IPS-18a (cell line): ENCODE data around the gene TP53I13.

Experiments used
- H3K27ac ChIP-seq: one replicate; pipeline ENCODE4 v1.5.1; 2013; ENCODE audit warnings: low read length
- H3K27me3 ChIP-seq: one replicate; pipeline ENCODE4 v1.6.1; 2013; ENCODE audit warnings: mild to moderate bottlenecking, low read length; ENCODE audit not compliant: control insufficient read depth, insufficient read depth
- H3K36me3 ChIP-seq: one replicate; pipeline ENCODE4 v1.6.1; 2013; ENCODE audit warnings: low read depth, low read length; ENCODE audit not compliant: control insufficient read depth
- H3K4me1 ChIP-seq: one replicate; pipeline ENCODE4 v1.6.1; 2013; ENCODE audit warnings: low read depth, low read length; ENCODE audit not compliant: control insufficient read depth
- H3K4me3 ChIP-seq: one replicate; pipeline ENCODE4 v1.5.1; 2013; ENCODE audit warnings: low read length
- H3K9ac ChIP-seq: one replicate; pipeline ENCODE4 v1.6.1; 2013; ENCODE audit warnings: mild to moderate bottlenecking, low read length, moderate library complexity
- H3K9me3 ChIP-seq: one replicate; pipeline ENCODE4 v1.6.1; 2013; ENCODE audit warnings: low read depth, low read length; ENCODE audit not compliant: control insufficient read depth

TP53I13 gene

DNA sequence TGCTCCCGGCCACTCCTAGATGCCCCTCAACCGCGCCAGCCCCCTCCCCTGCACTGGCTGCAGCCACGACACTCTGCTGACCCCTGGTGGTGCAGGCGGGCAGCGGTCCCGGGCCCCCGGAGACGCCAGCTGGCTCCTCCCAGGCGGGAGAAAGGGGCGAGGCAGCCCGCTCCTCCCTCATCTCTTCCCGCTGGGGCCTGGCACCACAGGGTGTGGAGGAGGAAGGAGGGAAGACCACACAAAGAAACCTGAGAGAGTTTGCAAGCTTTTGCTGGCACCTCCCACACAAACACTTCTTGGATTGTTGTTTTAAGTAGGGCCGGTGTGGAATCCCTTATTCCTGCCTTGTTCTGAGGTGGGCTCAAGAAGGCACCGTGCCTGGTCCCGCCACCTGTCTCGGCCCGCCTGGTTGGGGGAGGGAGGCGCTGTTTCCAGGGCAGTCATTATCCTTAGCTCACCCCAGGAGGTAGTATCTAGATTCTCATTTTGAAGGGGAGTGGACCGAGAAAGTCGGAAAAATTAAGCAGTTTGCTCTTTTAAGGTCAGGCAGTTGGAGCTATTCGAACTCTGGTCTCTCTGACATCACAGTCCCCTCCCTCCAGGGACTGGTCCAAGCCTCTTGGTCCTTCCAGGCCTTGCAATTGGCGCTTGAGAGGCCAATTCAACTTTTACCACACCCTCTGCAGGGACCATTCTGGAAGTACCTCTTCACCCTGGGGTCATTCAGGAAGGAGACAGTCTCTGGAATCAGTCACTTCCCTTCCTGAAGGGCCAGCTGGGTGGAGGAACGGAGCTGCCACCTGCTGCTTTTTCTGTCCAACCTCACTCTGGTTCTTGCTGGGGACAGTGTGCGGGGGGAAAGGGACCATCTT is 23.5 kb downstream of the TP53I13 start:
- Histone ChIP-seq H3K4me3 (peak overlapping the region; percentile 82), H3K4me1 (peaks cover 42% of the 10 kb centered on the region), H3K9me3 (no peaks in the 10 kb centered on the region), H3K27me3 (peaks cover 8% of the 10 kb centered on the region), H3K27ac (no peak overlapping the region), H3K9ac (peak overlapping the region; percentile 67), H3K36me3 (no peaks in the 10 kb centered on the region)

DNA sequence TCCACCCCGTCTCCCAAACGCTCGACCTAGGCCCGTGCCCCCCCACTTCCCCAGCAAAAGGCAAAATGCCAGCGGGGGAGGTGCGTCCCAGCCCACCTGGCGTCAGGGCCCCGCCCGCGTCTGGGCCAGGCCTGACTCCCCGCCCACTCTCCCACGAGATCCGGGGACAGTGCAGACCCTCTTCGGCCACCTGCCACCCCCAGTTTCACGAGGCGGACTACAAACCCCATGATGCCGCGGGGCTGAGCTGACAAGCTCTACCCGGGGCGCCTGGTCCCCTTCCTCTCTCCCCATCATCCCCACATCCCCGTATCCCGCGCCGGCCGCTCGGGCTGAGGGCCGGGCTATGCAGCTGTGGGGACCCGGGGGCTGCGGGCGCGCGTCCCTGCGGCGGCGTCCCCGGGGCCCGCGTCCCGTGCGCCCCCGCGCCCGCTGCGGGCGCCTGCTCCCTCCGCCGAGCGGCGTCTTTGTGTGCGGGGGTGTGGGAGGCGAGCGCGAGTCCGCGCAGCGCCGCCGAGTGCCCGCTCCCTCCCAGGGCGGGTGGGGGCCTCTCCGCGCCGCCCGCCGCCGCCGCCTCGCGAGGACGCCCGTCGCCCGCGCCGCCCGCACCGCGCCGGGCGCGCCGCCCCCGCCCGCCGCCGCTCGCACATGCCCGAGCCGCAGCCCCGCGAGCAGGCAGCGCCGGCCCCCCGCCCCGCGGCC is 24.5 kb downstream of the TP53I13 start, which contains the start of gene ANKRD13B:
TSS of gene ANKRD13B (plus strand) at position 283 of the 702 bp plus-strand sequence. CDS start 490 bp downstream, outside the sequence.
- Histone ChIP-seq H3K27ac (no peak within 1 kb of the TSS), H3K27me3 (peaks cover 8% of the 10 kb centered on the region), H3K9ac (peak within 1 kb of the TSS; percentile 33), H3K4me1 (peaks cover 48% of the 10 kb centered on the region), H3K4me3 (peak within 1 kb of the TSS; percentile 82), H3K36me3 (no peaks in the 10 kb centered on the region), H3K9me3 (no peaks in the 10 kb centered on the region)

DNA sequence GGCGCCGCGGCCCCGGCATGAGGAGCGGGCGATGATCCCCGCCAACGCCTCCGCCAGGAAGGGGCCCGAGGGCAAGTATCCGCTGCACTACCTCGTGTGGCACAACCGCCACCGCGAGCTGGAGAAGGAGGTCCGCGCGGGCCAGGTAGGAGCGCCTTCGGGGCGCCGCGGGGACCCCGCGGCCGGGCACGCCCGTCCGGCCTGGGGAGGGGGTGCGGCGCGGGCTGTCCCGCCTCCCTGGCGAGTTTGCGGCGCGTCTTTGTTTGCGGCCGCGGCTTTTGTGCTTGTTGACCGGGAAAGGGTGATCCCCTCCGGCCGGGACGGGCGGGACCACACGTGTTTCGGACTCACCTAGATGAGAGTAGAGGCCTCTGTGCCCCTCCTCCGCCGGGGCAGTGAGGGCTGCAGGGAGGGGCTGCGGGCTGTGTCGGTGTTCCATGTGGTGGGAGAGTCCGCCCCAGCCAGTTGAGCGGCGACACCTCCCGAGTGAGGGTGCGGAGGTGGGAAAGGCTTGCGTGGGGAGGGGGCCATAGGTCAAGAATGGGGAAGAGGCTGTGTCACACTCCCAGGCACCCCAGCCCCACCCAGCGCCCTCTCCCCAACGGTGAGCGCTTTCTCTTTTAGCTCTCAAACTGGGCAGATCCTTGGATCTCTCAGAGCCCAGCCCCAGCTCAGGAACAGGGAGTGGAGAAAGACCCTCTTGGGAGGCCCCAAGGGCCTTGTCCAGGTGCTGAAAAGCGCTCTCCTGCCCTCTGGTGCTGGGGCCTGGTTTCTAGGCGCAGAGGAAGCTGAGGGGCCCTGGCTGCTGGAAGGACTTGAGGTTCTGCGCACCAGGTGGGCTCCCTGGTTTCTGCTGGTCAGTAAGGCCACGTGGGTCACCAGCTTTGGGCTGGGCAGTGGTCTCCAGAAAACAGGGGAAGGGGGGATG is 25.4 kb downstream of the TP53I13 start:
- Histone ChIP-seq H3K27me3 (peaks cover 8% of the 10 kb centered on the region), H3K9me3 (no peaks in the 10 kb centered on the region), H3K27ac (no peak overlapping the region), H3K36me3 (no peaks in the 10 kb centered on the region), H3K4me3 (peak overlapping the region; percentile 71), H3K9ac (peak overlapping the region; percentile 33), H3K4me1 (peaks cover 42% of the 10 kb centered on the region)

DNA sequence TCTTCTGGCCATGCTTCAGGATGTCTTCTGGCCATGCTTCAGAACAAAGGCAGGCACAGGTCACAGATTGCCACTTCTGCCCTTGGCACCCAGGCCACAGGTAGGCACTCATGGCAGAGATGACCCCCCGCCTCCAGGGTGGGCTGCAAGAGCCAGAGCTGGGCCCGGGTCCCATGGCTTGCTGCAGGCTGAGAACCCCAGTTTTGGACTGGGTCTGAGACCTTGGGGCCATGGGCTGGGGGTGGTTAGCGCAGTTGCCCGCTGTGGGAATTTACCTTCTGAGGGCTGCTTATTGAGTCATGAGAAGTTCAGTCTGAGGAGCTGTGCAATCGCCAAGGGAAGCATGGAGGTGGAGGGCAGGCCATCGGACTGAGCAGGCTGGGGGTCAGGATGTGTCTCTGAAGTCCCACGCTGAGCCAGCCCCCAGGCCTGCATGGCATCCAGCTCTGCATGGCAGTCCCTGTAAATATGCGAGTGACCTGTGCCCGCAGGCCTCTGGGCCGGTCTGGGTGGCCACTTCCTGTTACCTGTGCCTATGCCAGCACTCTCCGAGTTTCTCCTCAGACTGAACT is 26.1 kb downstream of the TP53I13 start:
- peaks cover 8% of the 10 kb centered on the region for H3K27me3 ChIP-seq
- H3K4me3 ChIP-seq, result peak overlapping the region; percentile 71
- H3K9me3 ChIP-seq, result no peaks in the 10 kb centered on the region
- H3K27ac ChIP-seq, result no peak overlapping the region
- H3K4me1 ChIP-seq, result peaks cover 42% of the 10 kb centered on the region
- H3K36me3 ChIP-seq, result no peaks in the 10 kb centered on the region
- H3K9ac ChIP-seq, result no peak overlapping the region

DNA sequence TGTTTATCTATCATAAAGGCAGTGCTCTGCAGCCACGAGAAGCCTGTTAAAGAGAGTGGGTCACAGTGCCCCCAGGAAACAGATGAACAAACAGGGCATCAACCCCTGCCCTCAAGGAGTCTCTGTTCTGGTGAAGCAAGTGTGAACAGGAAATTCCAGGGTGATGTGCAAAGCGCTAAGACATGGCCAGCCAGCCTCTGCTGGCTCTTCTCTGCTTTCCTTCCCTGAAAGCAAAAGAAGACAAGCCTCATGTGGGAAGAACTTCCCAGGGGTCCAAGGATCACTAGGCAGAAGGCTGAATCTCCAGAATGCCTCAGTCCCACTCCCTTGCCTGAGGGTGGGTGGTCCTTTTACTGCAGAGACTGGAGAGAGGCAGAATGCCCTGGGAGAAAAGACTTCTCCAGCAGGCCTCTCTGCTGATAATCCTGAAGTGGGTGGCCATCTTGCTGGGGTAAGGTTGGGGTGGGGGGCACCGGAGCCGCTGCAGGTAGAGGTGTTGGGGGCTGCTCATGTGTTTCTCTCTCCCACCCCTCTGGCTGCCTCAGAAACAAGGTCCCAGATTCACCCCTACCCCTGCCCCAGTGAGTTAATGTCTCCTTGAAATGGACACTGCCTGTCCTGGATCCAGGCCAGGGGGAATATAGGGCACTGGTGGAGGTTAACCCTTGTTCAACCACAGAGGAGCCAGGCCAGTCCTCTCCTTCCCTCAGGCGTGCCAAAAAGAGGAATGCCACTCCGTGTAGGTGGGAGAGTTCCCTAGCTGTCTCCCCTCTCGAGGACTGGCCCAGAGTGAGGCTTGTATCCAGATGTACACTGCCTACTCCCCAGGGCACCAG is 26.8 kb downstream of the TP53I13 start:
- H3K27me3 ChIP-seq, result peaks cover 2% of the 10 kb centered on the region
- H3K9ac ChIP-seq, result no peak overlapping the region
- H3K4me1 ChIP-seq, result peaks cover 36% of the 10 kb centered on the region
- no peak overlapping the region for H3K4me3 ChIP-seq
- no peaks in the 10 kb centered on the region for H3K36me3 ChIP-seq
- no peak overlapping the region for H3K27ac ChIP-seq
- no peaks in the 10 kb centered on the region for H3K9me3 ChIP-seq

DNA sequence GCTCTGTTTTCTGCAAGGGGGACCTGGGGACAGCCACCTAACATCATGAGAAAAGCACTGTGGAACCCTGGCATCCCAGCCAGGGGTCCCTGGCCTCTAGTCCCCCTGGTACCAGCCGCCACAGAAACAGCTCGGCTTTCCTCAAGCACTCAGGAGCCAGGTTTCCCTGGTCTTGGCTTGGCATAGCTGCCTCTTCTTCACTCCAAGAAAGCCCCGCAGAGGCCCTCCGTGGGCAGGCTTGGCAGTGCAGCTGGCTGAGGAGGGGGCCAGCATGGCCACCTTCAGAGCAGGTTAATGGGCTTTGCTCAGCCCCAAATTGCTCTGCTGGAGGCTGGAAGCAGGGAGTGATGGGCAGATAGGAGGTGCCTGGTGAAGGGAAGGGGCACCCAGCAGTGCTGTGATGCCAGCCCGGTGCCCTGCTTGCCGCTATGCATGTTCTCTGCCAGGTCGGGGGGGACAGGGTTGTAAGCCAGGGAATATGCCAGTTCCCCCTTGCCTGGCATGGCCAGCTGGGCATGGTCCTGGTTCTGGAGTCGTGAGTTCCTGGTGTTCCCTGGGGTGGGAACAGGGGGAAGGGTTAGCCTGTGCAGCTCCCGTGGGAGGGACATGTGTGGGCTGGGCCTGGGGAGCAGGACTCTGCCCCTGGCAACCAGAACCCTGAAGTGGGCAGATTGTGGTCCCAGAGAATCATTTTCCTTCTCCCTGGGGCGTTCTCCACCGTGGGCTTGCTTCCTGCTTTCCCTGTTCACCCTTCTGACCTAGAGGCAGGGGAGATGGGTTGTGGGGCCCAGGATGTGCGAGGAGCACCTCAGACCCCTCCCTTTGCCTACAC is 27.7 kb downstream of the TP53I13 start:
- H3K27ac ChIP-seq, result no peak overlapping the region
- peaks cover 31% of the 10 kb centered on the region for H3K4me1 ChIP-seq
- H3K9me3 ChIP-seq, result no peaks in the 10 kb centered on the region

DNA sequence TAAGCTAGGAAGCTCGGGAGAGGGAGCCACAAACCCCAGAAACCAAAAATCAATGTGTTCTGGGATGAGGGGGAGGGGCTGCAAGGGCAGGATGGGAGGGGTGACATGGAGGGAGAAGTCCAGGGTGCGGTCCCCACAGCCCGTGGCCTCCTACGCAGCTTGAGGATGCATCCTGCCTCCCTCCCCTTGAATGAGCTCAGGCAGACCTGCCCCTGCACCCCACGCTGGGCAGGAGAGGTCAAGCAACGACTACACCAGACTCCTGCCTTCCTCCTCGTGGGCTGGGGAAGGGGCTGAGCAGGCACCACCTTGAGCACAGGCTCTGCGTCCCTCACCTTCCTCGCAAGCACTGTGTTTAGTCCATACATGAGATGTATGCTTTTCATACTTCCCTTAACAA is 28.3 kb downstream of the TP53I13 start:
- no peaks in the 10 kb centered on the region for H3K36me3 ChIP-seq
- H3K9ac ChIP-seq, result no peak overlapping the region
- H3K27me3 ChIP-seq, result no peaks in the 10 kb centered on the region
- H3K4me1 ChIP-seq, result peaks cover 31% of the 10 kb centered on the region
- H3K4me3 ChIP-seq, result no peak overlapping the region
- no peaks in the 10 kb centered on the region for H3K9me3 ChIP-seq
- no peak overlapping the region for H3K27ac ChIP-seq

More for the DNA sequence above, 27.7 kb downstream of the TP53I13 start:
- H3K9ac ChIP-seq, result no peak overlapping the region
- no peaks in the 10 kb centered on the region for H3K27me3 ChIP-seq
- H3K4me3 ChIP-seq, result no peak overlapping the region
- no peaks in the 10 kb centered on the region for H3K36me3 ChIP-seq

DNA sequence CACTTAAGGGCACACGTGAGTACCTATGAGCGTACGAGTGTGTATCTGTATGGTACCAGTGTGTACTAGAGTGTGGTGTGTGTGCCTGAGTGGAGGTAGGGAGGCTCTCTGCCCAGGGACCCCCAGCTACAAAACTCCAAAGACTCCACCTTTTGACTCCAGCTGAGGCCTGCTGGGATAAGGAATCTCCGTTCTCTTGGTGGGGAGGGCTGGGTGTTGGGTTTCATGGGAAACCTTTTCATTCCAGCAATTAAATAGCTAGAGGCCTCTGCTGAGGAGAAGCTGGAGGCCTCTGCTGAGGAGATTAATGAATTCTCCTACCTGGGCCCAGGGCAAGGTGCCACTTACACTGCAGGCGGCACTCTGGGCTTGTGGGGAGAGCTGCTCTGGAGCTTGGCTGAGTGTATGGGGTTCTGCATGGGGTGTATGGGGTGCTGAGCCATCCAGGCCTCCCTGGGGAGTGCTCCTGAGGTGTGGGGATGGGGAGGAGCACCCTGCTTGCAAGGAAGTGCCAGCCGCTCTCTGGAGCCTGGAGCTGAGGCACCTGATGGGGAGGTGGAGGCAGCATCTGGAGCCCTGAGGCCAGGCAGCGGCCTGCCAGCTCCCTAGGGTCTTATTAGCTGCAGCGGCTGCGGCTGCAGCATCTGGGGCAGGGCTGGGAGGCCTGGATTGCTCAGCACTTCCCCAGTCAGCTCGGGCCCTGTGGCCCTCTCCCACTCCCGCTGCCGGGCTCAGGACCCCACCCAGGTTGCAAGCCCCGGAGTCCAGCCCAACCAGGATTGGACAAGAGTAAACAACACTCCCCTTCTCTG is 29.1 kb downstream of the TP53I13 start:
- peaks cover 23% of the 10 kb centered on the region for H3K4me1 ChIP-seq
- no peaks in the 10 kb centered on the region for H3K36me3 ChIP-seq
- H3K9ac ChIP-seq, result no peak overlapping the region
- peak overlapping the region; percentile 12 for H3K4me3 ChIP-seq
- no peak overlapping the region for H3K27ac ChIP-seq
- no peaks in the 10 kb centered on the region for H3K9me3 ChIP-seq
- H3K27me3 ChIP-seq, result no peaks in the 10 kb centered on the region

DNA sequence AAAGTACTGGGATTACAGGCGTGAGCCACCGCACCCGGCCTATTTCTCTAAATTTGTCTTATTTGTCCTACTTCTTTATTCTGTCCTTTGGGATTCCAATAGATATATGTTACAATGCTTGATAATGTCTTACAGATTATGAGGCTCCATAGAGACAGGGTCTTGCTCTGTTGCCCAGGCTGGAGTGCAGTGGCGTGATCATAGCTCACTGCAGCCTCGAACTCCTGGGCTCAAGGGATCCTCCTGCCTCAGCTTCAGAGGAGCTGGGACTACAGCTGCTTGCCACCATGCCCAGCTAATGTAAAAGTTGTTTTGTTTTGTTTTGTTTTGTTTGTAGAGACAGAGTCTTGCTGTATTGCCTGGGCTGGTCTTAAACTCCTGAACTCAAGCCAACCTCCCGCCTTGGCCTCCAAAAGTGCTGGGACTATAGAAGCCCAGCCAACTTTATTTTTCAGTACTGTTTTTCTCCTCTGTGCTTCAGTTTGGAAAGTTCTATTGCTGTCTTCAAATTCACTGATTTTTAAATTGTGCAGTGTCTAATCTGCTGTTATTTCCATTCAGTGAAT is 34.7 kb downstream of the TP53I13 start:
- no peak overlapping the region for H3K4me3 ChIP-seq

More for the DNA sequence above, 34.7 kb downstream of the TP53I13 start:
- no peak overlapping the region for H3K27ac ChIP-seq
- H3K36me3 ChIP-seq, result no peaks in the 10 kb centered on the region
- H3K4me1 ChIP-seq, result no peaks in the 10 kb centered on the region
- no peaks in the 10 kb centered on the region for H3K27me3 ChIP-seq
- H3K9me3 ChIP-seq, result no peaks in the 10 kb centered on the region
- H3K9ac ChIP-seq, result no peak overlapping the region
